Myocyte (in vitro differentiated cells): ENCODE data around the gene ADRA2A. TPM values are rescaled to one million over a fixed set of nuclear protein-coding genes. Genes with fewer than 3 reads are reported as not detected.

Source experiments
- DNase-seq: peaks from one replicate; pipeline ENCODE4 v3.0.0-alpha.2; 2012; ENCODE audit warnings: low read depth
- total RNA-seq: library from RNA; depleted of rRNA; stranded (reverse); fragments of >200 nt; gene quantifications from 2 replicates; pipeline ENCODE4 v1.2.3, GENCODE V29; 2014

ADRA2A gene
- total RNA-seq, 1 donor from 2014 or later, result 1.3 TPM

GRCh38 chr10:111083222-111084095, 6.6 kb downstream of the ADRA2A start:
- DNase-seq, result no peak

GRCh38 chr10:111084366-111085255, 7.8 kb downstream of the ADRA2A start:
- DNase-seq, result no peak

- DNase-seq, result no peak
Observed at GRCh38 chr10:111085690-111086353, 9.0 kb downstream of the ADRA2A start.

- DNase-seq, result no peak
Observed at GRCh38 chr10:111086574-111086973, 9.7 kb downstream of the ADRA2A start.

GRCh38 chr10:111087331-111087756, 10.5 kb downstream of the ADRA2A start:
- DNase-seq, result no peak

GRCh38 chr10:111087968-111088505, 11.2 kb downstream of the ADRA2A start:
- no peak for DNase-seq

- DNase-seq, result no peak
Observed at GRCh38 chr10:111089293-111089692, 12.5 kb downstream of the ADRA2A start.

GRCh38 chr10:111091833-111092232, 15.0 kb downstream of the ADRA2A start:
- no peak for DNase-seq

- DNase-seq, result peak; percentile 27
Observed at GRCh38 chr10:111093741-111094380, 17.0 kb downstream of the ADRA2A start.

GRCh38 chr10:111098679-111099437, 22.0 kb downstream of the ADRA2A start:
- no peak for DNase-seq

- no peak for DNase-seq
Observed at GRCh38 chr10:111100198-111100597, 23.4 kb downstream of the ADRA2A start.

GRCh38 chr10:111101796-111102195, 25.0 kb downstream of the ADRA2A start:
- no peak for DNase-seq

- DNase-seq, result no peak
Observed at GRCh38 chr10:111102359-111102837, 25.6 kb downstream of the ADRA2A start.

- DNase-seq, result no peak
Observed at GRCh38 chr10:111103196-111103840, 26.5 kb downstream of the ADRA2A start.

GRCh38 chr10:111104811-111105210, 28.0 kb downstream of the ADRA2A start:
- DNase-seq, result no peak

GRCh38 chr10:111106081-111106480, 29.3 kb downstream of the ADRA2A start:
- no peak for DNase-seq

GRCh38 chr10:111107023-111107422, 30.2 kb downstream of the ADRA2A start:
- DNase-seq, result no peak

- no peak for DNase-seq
Observed at GRCh38 chr10:111107846-111108245, 31.0 kb downstream of the ADRA2A start.

- DNase-seq, result no peak
Observed at GRCh38 chr10:111108441-111108840, 31.6 kb downstream of the ADRA2A start.
